CD8-positive, alpha-beta memory T cell (primary cell): ENCODE measurements around the gene HRH1. TPM values are rescaled to one million over a fixed set of nuclear protein-coding genes. Genes with fewer than 3 reads are reported as not detected.
A peak's percentile ranks its signal among the peaks of the same experiment; 100 is the strongest.
"Not testable (repeated sequence)": the region's sequence is repeated elsewhere in the genome, so short reads cannot be mapped to it uniquely, and the experiment has no call there.

Source experiments
- CTCF ChIA-PET: fragments of 350-600 bp; sonication (Branson Sonifier 250); formaldehyde crosslinking; loops from one replicate; lab custom pipeline; 2021; ENCODE audit warnings: antibody characterized with exemption; lab: Charles Lee
- POLR2A ChIA-PET: fragments of 350-600 bp; sonication (Branson Sonifier 250); formaldehyde crosslinking; loops from one replicate; lab custom pipeline; 2021; ENCODE audit warnings: antibody characterized with exemption; lab: Charles Lee
- DNase-seq, 5 donors: peaks; one replicate each; pipeline versions ENCODE4 v3.0.0 to v3.0.0-alpha.2; 2020 to 2022; ENCODE audit warnings: mixed read lengths in 1 of 5
- H3K27ac ChIP-seq: one replicate; pipeline ENCODE4 v1.7.0; 2013; ENCODE audit warnings: low read depth, mild to moderate bottlenecking, low read length, moderate library complexity
- H3K27me3 ChIP-seq: 2 replicates; pipeline ENCODE4 v1.7.0; 2013; ENCODE audit warnings: low read length, mild to moderate bottlenecking; ENCODE audit not compliant: insufficient read depth, poor library complexity, severe bottlenecking
- H3K36me3 ChIP-seq: 2 replicates; pipeline ENCODE4 v1.7.0; 2013; ENCODE audit warnings: mild to moderate bottlenecking, low read length, moderate library complexity; ENCODE audit not compliant: insufficient read depth
- H3K4me1 ChIP-seq: 2 replicates; pipeline ENCODE4 v1.7.0; 2013; ENCODE audit warnings: mild to moderate bottlenecking, low read length, moderate library complexity; ENCODE audit not compliant: insufficient read depth
- H3K4me3 ChIP-seq: 2 replicates; pipeline ENCODE4 v1.7.0; 2013; ENCODE audit warnings: mild to moderate bottlenecking, low read length
- H3K9me3 ChIP-seq: 2 replicates; pipeline ENCODE4 v1.7.0; 2013; ENCODE audit warnings: mild to moderate bottlenecking, low read length
- H3K27ac Mint-ChIP-seq, 8 donors: one replicate each; pipeline ENCODE4 v1.8.0; 2020 to 2021; ENCODE audit warnings: mixed read lengths in 8 of 8, mild to moderate bottlenecking in 6 of 8, inconsistent platforms in 3 of 8, moderate library complexity in 3 of 8
- H3K27me3 Mint-ChIP-seq, 2 donors: one replicate each; pipeline ENCODE4 v1.8.0; 2020 to 2021; ENCODE audit warnings: mixed read lengths in 2 of 2, mild to moderate bottlenecking in 1 of 2, moderate library complexity in 1 of 2
- H3K36me3 Mint-ChIP-seq, 3 donors: one replicate each; pipeline ENCODE4 v1.8.0; 2020 to 2021; ENCODE audit warnings: mixed read lengths in 3 of 3, inconsistent platforms in 1 of 3, mild to moderate bottlenecking in 1 of 3
- H3K4me1 Mint-ChIP-seq, 3 donors: one replicate each; pipeline ENCODE4 v1.8.0; 2020 to 2021; ENCODE audit warnings: mixed read lengths in 3 of 3, inconsistent platforms in 1 of 3, mild to moderate bottlenecking in 1 of 3
- H3K4me3 Mint-ChIP-seq, 7 donors: one replicate each; pipeline ENCODE4 v1.8.0; 2020 to 2021; ENCODE audit warnings: mixed read lengths in 7 of 7, mild to moderate bottlenecking in 6 of 7, moderate library complexity in 4 of 7, inconsistent platforms in 2 of 7
- H3K9me3 Mint-ChIP-seq, 5 donors: one replicate each; pipeline ENCODE4 v1.8.0; 2020 to 2022; ENCODE audit warnings: mixed read lengths in 5 of 5, mild to moderate bottlenecking in 3 of 5, moderate library complexity in 2 of 5, inconsistent platforms in 1 of 5
- polyA plus RNA-seq: library from polyadenylated mRNA; unstranded; fragments of 300-500 nt; fragmentation: Illumina TruSeq; gene quantifications from one replicate; pipeline ENCODE4 v1.2.3, GENCODE V29; 2021
- total RNA-seq, 2 experiments: library from RNA; stranded (reverse); gene quantifications; one replicate each; pipeline ENCODE4 v1.2.3, GENCODE V29; 2021

HRH1 gene
- total and polyA plus RNA-seq, 3 experiments from 2014 or later, result 0.42 to 0.53 TPM; not detected in 1

- POLR2A ChIA-PET, result no interaction called here
- peaks cover 7% of the 10 kb centered on the region for H3K27me3 ChIP-seq
Observed at GRCh38 chr3:11168881-11169805, 14.8 kb downstream of the HRH1 start.

GRCh38 chr3:11170052-11170770 is 15.9 kb downstream of the HRH1 start:
- no peaks in the 10 kb centered on the region for H3K9me3 ChIP-seq
- Mint-ChIP-seq H3K4me3 (no peak overlapping the region), H3K36me3 (no peaks in the 10 kb centered on the region), H3K4me1 (no peaks in the 10 kb centered on the region), H3K27me3 (peaks cover 0 to 15% of the 10 kb centered on the region in 2 donors), H3K27ac (no peak overlapping the region), H3K9me3 (no peaks in the 10 kb centered on the region)
- no peaks in the 10 kb centered on the region for H3K36me3 ChIP-seq
- no peaks in the 10 kb centered on the region for H3K4me1 ChIP-seq
- H3K4me3 ChIP-seq, result no peak overlapping the region
- H3K27ac ChIP-seq, result no peak overlapping the region
- no peak for DNase-seq
- POLR2A ChIA-PET, result no interaction called here
- peaks cover 7% of the 10 kb centered on the region for H3K27me3 ChIP-seq
- CTCF ChIA-PET, result no interaction called here

More at GRCh38 chr3:11168881-11169805, 14.8 kb downstream of the HRH1 start:
- Mint-ChIP-seq H3K27me3 (peaks cover 2 to 15% of the 10 kb centered on the region in 2 donors), H3K9me3 (no peaks in the 10 kb centered on the region), H3K4me3 (no peak overlapping the region), H3K4me1 (no peaks in the 10 kb centered on the region), H3K27ac (no peak overlapping the region), H3K36me3 (no peaks in the 10 kb centered on the region)
- no peaks in the 10 kb centered on the region for H3K36me3 ChIP-seq
- no peak overlapping the region for H3K27ac ChIP-seq
- no peaks in the 10 kb centered on the region for H3K9me3 ChIP-seq
- no peaks in the 10 kb centered on the region for H3K4me1 ChIP-seq
- no peak overlapping the region for H3K4me3 ChIP-seq
- no peak for DNase-seq
- CTCF ChIA-PET, result interaction anchor here (1.2 kb wide), 1 partner anchor 15 kb away, joined by 3 read pairs; no protein-coding TSS in a partner anchor

GRCh38 chr3:11172096-11172690 is 17.9 kb downstream of the HRH1 start:
- POLR2A ChIA-PET, result no interaction called here
- CTCF ChIA-PET, result no interaction called here
- H3K9me3 Mint-ChIP-seq, result no peaks in the 10 kb centered on the region

GRCh38 chr3:11173828-11174465 is 19.7 kb downstream of the HRH1 start:
- Mint-ChIP-seq H3K4me1 (no peaks in the 10 kb centered on the region), H3K27ac (peak overlapping the region in 1 of 8 donors; percentile 93), H3K36me3 (no peaks in the 10 kb centered on the region), H3K27me3 (peaks cover 0 to 15% of the 10 kb centered on the region in 2 donors), H3K9me3 (no peaks in the 10 kb centered on the region), H3K4me3 (no peak overlapping the region)
- ChIA-PET POLR2A (no interaction called here), CTCF (no interaction called here)
- Histone ChIP-seq H3K36me3 (no peaks in the 10 kb centered on the region), H3K9me3 (no peaks in the 10 kb centered on the region), H3K27me3 (peaks cover 7% of the 10 kb centered on the region), H3K4me1 (no peaks in the 10 kb centered on the region), H3K27ac (no peak overlapping the region), H3K4me3 (no peak overlapping the region)
- DNase-seq, result no peak

More at GRCh38 chr3:11172096-11172690, 17.9 kb downstream of the HRH1 start:
- no peaks in the 10 kb centered on the region for H3K36me3 Mint-ChIP-seq
- Histone ChIP-seq H3K27ac (no peak overlapping the region), H3K4me3 (no peak overlapping the region), H3K36me3 (no peaks in the 10 kb centered on the region), H3K9me3 (no peaks in the 10 kb centered on the region), H3K4me1 (no peaks in the 10 kb centered on the region), H3K27me3 (peaks cover 7% of the 10 kb centered on the region)
- peaks cover 0 to 15% of the 10 kb centered on the region in 2 donors for H3K27me3 Mint-ChIP-seq
- H3K4me1 Mint-ChIP-seq, result no peaks in the 10 kb centered on the region
- H3K4me3 Mint-ChIP-seq, result no peak overlapping the region
- DNase-seq, result no peak
- no peak overlapping the region for H3K27ac Mint-ChIP-seq

GRCh38 chr3:11178421-11178820 is 24.1 kb downstream of the HRH1 start:
- no peaks in the 10 kb centered on the region for H3K9me3 Mint-ChIP-seq

GRCh38 chr3:11184328-11184969 is 30.2 kb downstream of the HRH1 start:
- CTCF ChIA-PET, result interaction anchor here (1.6 kb wide), 1 partner anchor 23 kb away, joined by 4 read pairs; no protein-coding TSS in a partner anchor

More at GRCh38 chr3:11178421-11178820, 24.1 kb downstream of the HRH1 start:
- no peak overlapping the region for H3K27ac ChIP-seq
- Mint-ChIP-seq H3K27me3 (peaks cover 0 to 7% of the 10 kb centered on the region in 2 donors), H3K4me1 (no peaks in the 10 kb centered on the region), H3K27ac (no peak overlapping the region), H3K36me3 (no peaks in the 10 kb centered on the region), H3K4me3 (no peak overlapping the region)
- H3K9me3 ChIP-seq, result no peaks in the 10 kb centered on the region
- no peak overlapping the region for H3K4me3 ChIP-seq
- ChIA-PET POLR2A (no interaction called here), CTCF (no interaction called here)
- H3K36me3 ChIP-seq, result no peaks in the 10 kb centered on the region
- no peaks in the 10 kb centered on the region for H3K27me3 ChIP-seq
- DNase-seq, result no peak
- H3K4me1 ChIP-seq, result no peaks in the 10 kb centered on the region

GRCh38 chr3:11185144-11185543 is 30.9 kb downstream of the HRH1 start:
- no peak overlapping the region for H3K4me3 ChIP-seq
- H3K27me3 ChIP-seq, result no peaks in the 10 kb centered on the region
- Mint-ChIP-seq H3K36me3 (no peaks in the 10 kb centered on the region), H3K27me3 (peaks cover 12 to 31% of the 10 kb centered on the region in 2 donors), H3K9me3 (no peaks in the 10 kb centered on the region), H3K27ac (no peak overlapping the region), H3K4me3 (no peak overlapping the region), H3K4me1 (no peaks in the 10 kb centered on the region)
- H3K4me1 ChIP-seq, result no peaks in the 10 kb centered on the region
- ChIA-PET CTCF (no interaction called here), POLR2A (no interaction called here)
- DNase-seq, result no peak
- H3K9me3 ChIP-seq, result no peaks in the 10 kb centered on the region
- no peaks in the 10 kb centered on the region for H3K36me3 ChIP-seq
- H3K27ac ChIP-seq, result no peak overlapping the region

More at GRCh38 chr3:11184328-11184969, 30.2 kb downstream of the HRH1 start:
- H3K36me3 Mint-ChIP-seq, H3K9me3 ChIP-seq, H3K36me3 ChIP-seq, H3K27ac ChIP-seq, POLR2A ChIA-PET, DNase-seq, H3K4me1 Mint-ChIP-seq, H3K4me3 ChIP-seq, H3K9me3 Mint-ChIP-seq, H3K4me3 Mint-ChIP-seq, H3K4me1 ChIP-seq, H3K27me3 ChIP-seq: not testable (repeated sequence)
- peak overlapping the region in 1 of 8 donors; percentile 14 for H3K27ac Mint-ChIP-seq
- H3K27me3 Mint-ChIP-seq, result peaks cover 11 to 31% of the 10 kb centered on the region in 2 donors
